ENCODE data around the gene FAT1.

FAT1 gene

DNA sequence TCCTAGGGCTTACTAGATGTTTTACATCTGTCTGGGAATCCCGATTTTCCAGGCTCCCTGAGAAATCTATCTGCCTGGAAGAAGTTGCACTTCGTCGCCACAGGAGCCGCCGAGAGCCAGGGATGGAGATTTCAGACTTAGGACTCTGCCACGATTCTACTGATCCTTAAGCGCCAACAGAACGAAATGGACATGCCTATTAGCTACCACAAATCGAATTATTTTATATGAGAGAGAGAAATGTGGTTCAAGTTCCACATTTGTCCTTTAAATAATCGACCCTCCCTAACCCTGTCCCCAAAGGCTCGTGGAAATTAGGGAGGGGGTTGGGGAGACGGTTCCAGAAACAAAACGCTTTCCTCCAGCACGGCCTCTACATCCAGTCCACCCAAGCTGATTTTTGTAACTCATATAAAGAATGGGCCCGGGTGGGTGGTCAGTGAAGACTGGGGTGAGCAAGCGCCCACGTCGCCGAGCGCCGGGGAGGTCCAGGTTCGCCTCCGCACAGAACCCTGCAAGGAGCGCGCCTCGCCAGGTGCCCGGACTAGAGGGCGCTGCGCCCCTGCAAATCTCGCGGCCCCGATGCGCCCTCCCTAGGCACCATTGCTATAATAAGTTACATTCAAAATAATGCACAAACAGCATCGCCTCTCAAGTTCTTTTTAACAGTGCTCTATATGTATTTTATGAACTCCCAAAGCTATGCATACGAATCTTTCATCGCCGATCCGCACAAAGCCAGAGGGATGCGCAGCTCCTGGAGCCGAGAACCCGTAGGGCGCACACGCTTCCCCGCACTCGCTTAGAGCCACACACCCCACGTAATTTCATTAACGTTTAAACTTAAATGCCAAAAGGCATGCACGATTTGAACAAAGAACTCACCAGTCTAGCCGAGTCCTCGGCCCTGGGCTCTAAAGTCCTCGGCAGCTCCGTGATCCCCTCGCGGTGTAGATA, 2.1 kb upstream of the FAT1 start (continued):
- TF ChIP-seq, protein P1, sequence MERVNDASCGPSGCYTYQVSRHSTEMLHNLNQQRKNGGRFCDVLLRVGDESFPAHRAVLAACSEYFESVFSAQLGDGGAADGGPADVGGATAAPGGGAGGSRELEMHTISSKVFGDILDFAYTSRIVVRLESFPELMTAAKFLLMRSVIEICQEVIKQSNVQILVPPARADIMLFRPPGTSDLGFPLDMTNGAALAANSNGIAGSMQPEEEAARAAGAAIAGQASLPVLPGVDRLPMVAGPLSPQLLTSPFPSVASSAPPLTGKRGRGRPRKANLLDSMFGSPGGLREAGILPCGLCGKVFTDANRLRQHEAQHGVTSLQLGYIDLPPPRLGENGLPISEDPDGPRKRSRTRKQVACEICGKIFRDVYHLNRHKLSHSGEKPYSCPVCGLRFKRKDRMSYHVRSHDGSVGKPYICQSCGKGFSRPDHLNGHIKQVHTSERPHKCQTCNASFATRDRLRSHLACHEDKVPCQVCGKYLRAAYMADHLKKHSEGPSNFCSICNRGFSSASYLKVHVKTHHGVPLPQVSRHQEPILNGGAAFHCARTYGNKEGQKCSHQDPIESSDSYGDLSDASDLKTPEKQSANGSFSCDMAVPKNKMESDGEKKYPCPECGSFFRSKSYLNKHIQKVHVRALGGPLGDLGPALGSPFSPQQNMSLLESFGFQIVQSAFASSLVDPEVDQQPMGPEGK (tag by site-specific recombination; IDR thresholded peaks at IDR 0.05), result 0 out of 2 replicates have a peak, but pooled peaks have one; percentile 16
- TF ChIP-seq ZNF239 (tag by site-specific recombination; IDR thresholded peaks at IDR 0.05) (no peak), GLIS2 (tag by site-specific recombination; IDR thresholded peaks at IDR 0.05) (peak; percentile 66), ZFHX2 (tag by site-specific recombination; conservative IDR thresholded peaks at IDR 0.05) (peak; percentile 73), ZNF341 (tag by site-specific recombination; IDR thresholded peaks at IDR 0.05; ENCODE audit: low read depth) (no peak), ZNF654 (tag by site-specific recombination; IDR thresholded peaks at IDR 0.05; ENCODE audit: low read depth) (peak; percentile 31), KLF10 (tag by site-specific recombination; IDR thresholded peaks at IDR 0.05) (no peak), ZNF777 (tag by site-specific recombination; IDR thresholded peaks at IDR 0.05; ENCODE audit: borderline replicate concordance) (no peak), ZSCAN23 (tag by site-specific recombination; IDR thresholded peaks at IDR 0.05) (no peak), HOXA7 (CRISPR knock-in tag; IDR thresholded peaks at IDR 0.05; ENCODE audit: borderline replicate concordance) (no peak)
- TF ChIP-seq, protein P2, sequence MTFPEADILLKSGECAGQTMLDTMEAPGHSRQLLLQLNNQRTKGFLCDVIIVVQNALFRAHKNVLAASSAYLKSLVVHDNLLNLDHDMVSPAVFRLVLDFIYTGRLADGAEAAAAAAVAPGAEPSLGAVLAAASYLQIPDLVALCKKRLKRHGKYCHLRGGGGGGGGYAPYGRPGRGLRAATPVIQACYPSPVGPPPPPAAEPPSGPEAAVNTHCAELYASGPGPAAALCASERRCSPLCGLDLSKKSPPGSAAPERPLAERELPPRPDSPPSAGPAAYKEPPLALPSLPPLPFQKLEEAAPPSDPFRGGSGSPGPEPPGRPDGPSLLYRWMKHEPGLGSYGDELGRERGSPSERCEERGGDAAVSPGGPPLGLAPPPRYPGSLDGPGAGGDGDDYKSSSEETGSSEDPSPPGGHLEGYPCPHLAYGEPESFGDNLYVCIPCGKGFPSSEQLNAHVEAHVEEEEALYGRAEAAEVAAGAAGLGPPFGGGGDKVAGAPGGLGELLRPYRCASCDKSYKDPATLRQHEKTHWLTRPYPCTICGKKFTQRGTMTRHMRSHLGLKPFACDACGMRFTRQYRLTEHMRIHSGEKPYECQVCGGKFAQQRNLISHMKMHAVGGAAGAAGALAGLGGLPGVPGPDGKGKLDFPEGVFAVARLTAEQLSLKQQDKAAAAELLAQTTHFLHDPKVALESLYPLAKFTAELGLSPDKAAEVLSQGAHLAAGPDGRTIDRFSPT (tag by site-specific recombination; IDR thresholded peaks at IDR 0.05), result peak; percentile 64; the same call in 1 of the 2 replicates
- TF ChIP-seq, protein P3, sequence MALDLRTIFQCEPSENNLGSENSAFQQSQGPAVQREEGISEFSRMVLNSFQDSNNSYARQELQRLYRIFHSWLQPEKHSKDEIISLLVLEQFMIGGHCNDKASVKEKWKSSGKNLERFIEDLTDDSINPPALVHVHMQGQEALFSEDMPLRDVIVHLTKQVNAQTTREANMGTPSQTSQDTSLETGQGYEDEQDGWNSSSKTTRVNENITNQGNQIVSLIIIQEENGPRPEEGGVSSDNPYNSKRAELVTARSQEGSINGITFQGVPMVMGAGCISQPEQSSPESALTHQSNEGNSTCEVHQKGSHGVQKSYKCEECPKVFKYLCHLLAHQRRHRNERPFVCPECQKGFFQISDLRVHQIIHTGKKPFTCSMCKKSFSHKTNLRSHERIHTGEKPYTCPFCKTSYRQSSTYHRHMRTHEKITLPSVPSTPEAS (tag by site-specific recombination; IDR thresholded peaks at IDR 0.05), result no peak
- TF ChIP-seq, protein P4, sequence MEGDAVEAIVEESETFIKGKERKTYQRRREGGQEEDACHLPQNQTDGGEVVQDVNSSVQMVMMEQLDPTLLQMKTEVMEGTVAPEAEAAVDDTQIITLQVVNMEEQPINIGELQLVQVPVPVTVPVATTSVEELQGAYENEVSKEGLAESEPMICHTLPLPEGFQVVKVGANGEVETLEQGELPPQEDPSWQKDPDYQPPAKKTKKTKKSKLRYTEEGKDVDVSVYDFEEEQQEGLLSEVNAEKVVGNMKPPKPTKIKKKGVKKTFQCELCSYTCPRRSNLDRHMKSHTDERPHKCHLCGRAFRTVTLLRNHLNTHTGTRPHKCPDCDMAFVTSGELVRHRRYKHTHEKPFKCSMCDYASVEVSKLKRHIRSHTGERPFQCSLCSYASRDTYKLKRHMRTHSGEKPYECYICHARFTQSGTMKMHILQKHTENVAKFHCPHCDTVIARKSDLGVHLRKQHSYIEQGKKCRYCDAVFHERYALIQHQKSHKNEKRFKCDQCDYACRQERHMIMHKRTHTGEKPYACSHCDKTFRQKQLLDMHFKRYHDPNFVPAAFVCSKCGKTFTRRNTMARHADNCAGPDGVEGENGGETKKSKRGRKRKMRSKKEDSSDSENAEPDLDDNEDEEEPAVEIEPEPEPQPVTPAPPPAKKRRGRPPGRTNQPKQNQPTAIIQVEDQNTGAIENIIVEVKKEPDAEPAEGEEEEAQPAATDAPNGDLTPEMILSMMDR (tag by site-specific recombination; IDR thresholded peaks at IDR 0.05), result peak; percentile 87

DNA sequence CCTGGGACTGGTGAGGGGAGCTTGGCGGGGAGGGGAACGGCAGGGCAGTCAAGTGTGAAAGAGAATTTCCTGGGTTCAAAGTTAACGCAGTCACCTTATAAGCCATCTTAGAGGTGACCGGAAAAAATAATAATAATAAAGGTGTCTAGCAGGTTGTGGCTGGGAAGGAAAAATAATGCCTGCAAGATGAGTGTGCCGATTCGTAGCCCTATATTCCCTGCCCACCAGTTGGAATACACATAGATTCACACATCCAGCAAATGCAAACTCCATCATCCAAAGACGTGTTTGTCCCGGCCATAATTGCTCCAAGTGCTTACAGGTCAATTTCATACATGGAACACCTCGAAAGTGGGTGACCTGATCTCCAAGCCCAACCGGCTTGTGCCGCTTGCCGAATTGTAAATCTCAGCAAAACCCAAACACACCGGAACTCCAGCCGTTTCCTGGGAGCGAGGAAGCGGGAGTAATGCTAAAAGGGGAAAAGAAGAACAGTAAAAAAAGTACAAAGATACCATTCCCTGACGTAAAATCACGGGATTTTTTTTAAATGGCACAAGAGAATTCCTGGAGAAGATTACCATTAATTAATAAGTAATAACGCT, 1.3 kb upstream of the FAT1 start:
- Histone ChIP-seq H3K9me3 (ENCODE audit: control insufficient read depth, insufficient read depth, low read depth, low read length) (no peaks in the 10 kb centered on the region), H3K36me3 (ENCODE audit: control insufficient read depth in 2 of 2, insufficient read depth in 1 of 2, low read length in 2 of 2) (peaks cover 0 to 4% of the 10 kb centered on the region in 2 experiments; a peak in 1 of 3 replicates), H3K4me1 (ENCODE audit: control insufficient read depth, insufficient read depth, low read length) (no peaks in the 10 kb centered on the region), H3K27ac (ENCODE audit: extremely low read depth, low read depth, low read length) (peak overlapping the region; percentile 75; the same call in 1 of the 2 replicates), H3K4me3 (ENCODE audit: low read depth, low read length) (peak overlapping the region; percentile 84)
- ChIA-PET POLR2A (no interaction called here), CTCF (interaction anchor here (0.6 to 1.5 kb wide), 7 partner anchors 29 to 335 kb away, joined by 3 to 4 read pairs (median 3); no protein-coding TSS in a partner anchor)
- TF ChIP-seq SP7 (tag by site-specific recombination; IDR thresholded peaks at IDR 0.05) (no peak), SP3 (tag by site-specific recombination; IDR thresholded peaks at IDR 0.05) (no peak), GFI1B (tag by site-specific recombination; IDR thresholded peaks at IDR 0.05) (no peak), RBAK (tag by site-specific recombination; IDR thresholded peaks at IDR 0.05) (no peak), ZNF585B (tag by site-specific recombination; IDR thresholded peaks at IDR 0.05) (no peak), SCRT1 (tag by site-specific recombination; IDR thresholded peaks at IDR 0.05; ENCODE audit: borderline replicate concordance) (no peak), ZNF830 (tag by site-specific recombination; IDR thresholded peaks at IDR 0.05; ENCODE audit: low read depth) (no peak), ZFP3 (tag by site-specific recombination; IDR thresholded peaks at IDR 0.05; ENCODE audit: low read depth) (no peak), ZNF133 (tag by site-specific recombination; IDR thresholded peaks at IDR 0.05) (no peak), MYNN (tag by site-specific recombination; IDR thresholded peaks at IDR 0.05; ENCODE audit: borderline replicate concordance) (no peak), ZNF174 (tag by site-specific recombination; IDR thresholded peaks at IDR 0.05) (no peak), ZNF169 (tag by site-specific recombination; IDR thresholded peaks at IDR 0.05) (no peak), HOXA7 (CRISPR knock-in tag; IDR thresholded peaks at IDR 0.05; ENCODE audit: borderline replicate concordance) (no peak), ZNF416 (tag by site-specific recombination; IDR thresholded peaks at IDR 0.05) (no peak), ZNF558 (tag by site-specific recombination; IDR thresholded peaks at IDR 0.05) (no peak)
